Parathyroid adenoma (tissue), 2 donors: ENCODE measurements around the gene FANK1.

Experiments
- H2AFZ ChIP-seq: fragments of 300-600 bp; sonication (generic); one replicate; pipeline ENCODE4 v1.7.0; 2017; ENCODE audit warnings: antibody characterized with exemption, mild to moderate bottlenecking
- H3K27ac ChIP-seq: fragments of 300-600 bp; sonication (generic); one replicate; pipeline ENCODE4 v1.7.0; 2017
- H3K27me3 ChIP-seq: fragments of 300-600 bp; sonication (generic); one replicate; pipeline ENCODE4 v1.7.0; 2017; ENCODE audit warnings: low read length; ENCODE audit not compliant: control insufficient read depth, insufficient read depth
- H3K36me3 ChIP-seq: fragments of 300-600 bp; sonication (generic); one replicate; pipeline ENCODE4 v1.7.0; 2017; ENCODE audit warnings: low read length; ENCODE audit not compliant: control insufficient read depth, insufficient read depth
- H3K4me1 ChIP-seq: fragments of 300-600 bp; sonication (generic); one replicate; pipeline ENCODE4 v1.7.0; 2017; ENCODE audit warnings: control low read depth
- H3K4me2 ChIP-seq: fragments of 300-600 bp; sonication (generic); one replicate; pipeline ENCODE4 v1.7.0; 2017; ENCODE audit warnings: low read length
- H3K4me3 ChIP-seq: fragments of 300-600 bp; sonication (generic); one replicate; pipeline ENCODE4 v1.7.0; 2017; ENCODE audit warnings: low read depth, low read length
- H3K79me2 ChIP-seq: fragments of 300-600 bp; sonication (generic); one replicate; pipeline ENCODE4 v1.7.0; 2017; ENCODE audit warnings: control low read depth
- H3K9ac ChIP-seq: fragments of 300-600 bp; sonication (generic); one replicate; pipeline ENCODE4 v1.7.0; 2017; ENCODE audit warnings: mild to moderate bottlenecking
- H3K9me3 ChIP-seq: fragments of 300-600 bp; sonication (generic); one replicate; pipeline ENCODE4 v1.7.0; 2017; ENCODE audit warnings: low read length; ENCODE audit not compliant: control insufficient read depth
- TF ChIP-seq, protein P1 (sequence below): fragments of 300-600 bp; sonication (generic); IDR thresholded peaks from one replicate; pipeline ENCODE4 v1.7.0; 2017; ENCODE audit warnings: antibody characterized with exemption, mild to moderate bottlenecking
- donor health status: primary hyperparathyroidism.

FANK1 gene

DNA sequence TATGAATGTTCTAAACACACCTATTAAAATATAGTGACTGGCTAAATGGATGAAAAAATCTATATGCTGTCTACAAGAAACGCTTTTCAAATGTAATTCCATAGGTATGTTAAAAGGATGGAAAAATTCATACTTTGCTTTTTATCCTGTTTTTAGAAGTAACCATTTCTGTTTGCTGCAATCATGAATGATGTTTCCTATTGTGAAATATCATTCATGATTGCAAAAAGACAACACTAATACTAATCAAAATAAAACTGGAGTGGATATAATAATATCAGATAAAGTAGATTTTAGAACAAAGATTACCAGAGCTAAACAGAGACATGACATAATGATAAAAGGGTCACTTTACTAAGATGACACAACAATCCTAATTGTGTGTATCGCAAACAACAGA is 138.2 kb downstream of the FANK1 start:
- H3K9me3 ChIP-seq: no peaks in the 10 kb centered on the region
- H3K4me2 ChIP-seq: no peak overlapping the region
- no peaks in the 10 kb centered on the region for H3K4me1 ChIP-seq
- TF ChIP-seq, protein P1, sequence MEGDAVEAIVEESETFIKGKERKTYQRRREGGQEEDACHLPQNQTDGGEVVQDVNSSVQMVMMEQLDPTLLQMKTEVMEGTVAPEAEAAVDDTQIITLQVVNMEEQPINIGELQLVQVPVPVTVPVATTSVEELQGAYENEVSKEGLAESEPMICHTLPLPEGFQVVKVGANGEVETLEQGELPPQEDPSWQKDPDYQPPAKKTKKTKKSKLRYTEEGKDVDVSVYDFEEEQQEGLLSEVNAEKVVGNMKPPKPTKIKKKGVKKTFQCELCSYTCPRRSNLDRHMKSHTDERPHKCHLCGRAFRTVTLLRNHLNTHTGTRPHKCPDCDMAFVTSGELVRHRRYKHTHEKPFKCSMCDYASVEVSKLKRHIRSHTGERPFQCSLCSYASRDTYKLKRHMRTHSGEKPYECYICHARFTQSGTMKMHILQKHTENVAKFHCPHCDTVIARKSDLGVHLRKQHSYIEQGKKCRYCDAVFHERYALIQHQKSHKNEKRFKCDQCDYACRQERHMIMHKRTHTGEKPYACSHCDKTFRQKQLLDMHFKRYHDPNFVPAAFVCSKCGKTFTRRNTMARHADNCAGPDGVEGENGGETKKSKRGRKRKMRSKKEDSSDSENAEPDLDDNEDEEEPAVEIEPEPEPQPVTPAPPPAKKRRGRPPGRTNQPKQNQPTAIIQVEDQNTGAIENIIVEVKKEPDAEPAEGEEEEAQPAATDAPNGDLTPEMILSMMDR: no peak
- H3K4me3 ChIP-seq: no peak overlapping the region
- no peaks in the 10 kb centered on the region for H3K79me2 ChIP-seq
- no peak overlapping the region for H2AFZ ChIP-seq
- H3K9ac ChIP-seq: no peak overlapping the region
- H3K27ac ChIP-seq: no peak overlapping the region
- no peaks in the 10 kb centered on the region for H3K27me3 ChIP-seq
- no peaks in the 10 kb centered on the region for H3K36me3 ChIP-seq

DNA sequence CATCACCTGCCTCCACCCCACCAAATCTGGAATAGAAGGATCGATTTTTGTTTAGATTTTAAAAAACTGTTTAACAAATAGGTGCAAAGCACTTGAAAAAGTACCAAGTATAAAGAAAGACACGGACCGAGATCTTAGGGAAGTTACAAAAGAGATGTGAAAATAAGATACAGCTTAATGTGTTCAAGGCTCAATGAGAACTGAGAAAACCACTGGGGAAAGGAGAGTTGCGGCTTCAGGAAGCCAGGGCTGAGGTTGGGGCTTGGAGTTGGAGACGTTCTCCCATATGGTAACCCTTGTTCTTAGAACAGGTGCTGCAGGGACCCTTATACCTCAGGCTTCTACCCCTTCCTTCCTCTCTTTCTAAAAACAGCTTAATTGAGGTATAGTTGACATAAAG is 140.2 kb downstream of the FANK1 start:
- no peaks in the 10 kb centered on the region for H3K36me3 ChIP-seq
- no peaks in the 10 kb centered on the region for H3K4me1 ChIP-seq
- H3K4me3 ChIP-seq: no peak overlapping the region
- no peak overlapping the region for H3K9ac ChIP-seq
- H2AFZ ChIP-seq: no peak overlapping the region
- no peaks in the 10 kb centered on the region for H3K9me3 ChIP-seq
- no peak overlapping the region for H3K27ac ChIP-seq
- TF ChIP-seq, protein P1: no peak
- no peaks in the 10 kb centered on the region for H3K27me3 ChIP-seq
- H3K79me2 ChIP-seq: no peaks in the 10 kb centered on the region
- no peak overlapping the region for H3K4me2 ChIP-seq

DNA sequence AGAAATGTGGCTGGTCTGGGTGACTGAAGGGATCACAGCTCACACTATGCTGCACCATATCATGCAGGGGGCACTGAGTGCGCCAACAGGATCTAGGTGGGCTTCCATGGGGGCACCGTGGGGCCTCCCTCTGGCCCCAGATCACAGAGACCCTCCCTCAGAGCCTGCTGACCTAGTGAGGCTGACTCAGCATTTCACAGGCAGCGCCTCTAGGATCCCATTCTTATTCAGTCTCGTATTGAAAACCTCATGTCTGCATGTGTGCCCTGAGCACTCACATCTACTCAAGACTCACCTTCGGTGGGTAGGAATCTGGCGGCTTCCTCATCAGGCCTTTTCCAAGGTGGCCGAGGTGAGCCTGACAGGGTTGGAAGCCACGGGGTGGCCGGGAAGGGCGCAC is 141.6 kb downstream of the FANK1 start:
- Histone ChIP-seq H3K4me2 (no peak overlapping the region), H3K27ac (no peak overlapping the region), H2AFZ (no peak overlapping the region), H3K9me3 (no peaks in the 10 kb centered on the region), H3K4me3 (no peak overlapping the region), H3K79me2 (no peaks in the 10 kb centered on the region), H3K27me3 (no peaks in the 10 kb centered on the region), H3K36me3 (no peaks in the 10 kb centered on the region), H3K4me1 (peaks cover 9% of the 10 kb centered on the region), H3K9ac (no peak overlapping the region)
- TF ChIP-seq, protein P1: no peak

DNA sequence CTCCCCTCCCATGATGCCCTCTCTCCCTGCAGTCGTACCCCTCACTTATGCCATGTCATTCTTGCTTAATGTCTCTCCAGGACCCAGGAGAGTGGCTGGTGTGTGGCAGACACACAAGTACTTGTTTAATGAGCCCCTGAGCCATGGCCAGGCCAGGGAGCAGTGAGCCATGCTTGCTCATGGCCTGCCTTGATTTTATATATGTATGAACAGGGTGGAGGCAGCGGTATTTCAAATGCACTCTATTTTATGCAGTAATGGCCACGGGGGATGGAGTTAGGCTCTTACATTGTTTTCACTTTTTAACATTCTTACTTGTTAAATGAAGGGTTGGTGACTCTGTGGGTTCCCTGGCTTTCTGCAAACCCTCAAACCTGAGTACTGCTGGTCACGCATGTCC is 144.8 kb downstream of the FANK1 start:
- Histone ChIP-seq H3K9me3 (no peaks in the 10 kb centered on the region), H3K79me2 (no peaks in the 10 kb centered on the region), H3K27me3 (no peaks in the 10 kb centered on the region), H2AFZ (peak overlapping the region; percentile 82), H3K4me3 (no peak overlapping the region), H3K4me1 (peaks cover 9% of the 10 kb centered on the region), H3K36me3 (no peaks in the 10 kb centered on the region), H3K9ac (no peak overlapping the region), H3K4me2 (no peak overlapping the region), H3K27ac (peak overlapping the region; percentile 43)
- TF ChIP-seq, protein P1: no peak

DNA sequence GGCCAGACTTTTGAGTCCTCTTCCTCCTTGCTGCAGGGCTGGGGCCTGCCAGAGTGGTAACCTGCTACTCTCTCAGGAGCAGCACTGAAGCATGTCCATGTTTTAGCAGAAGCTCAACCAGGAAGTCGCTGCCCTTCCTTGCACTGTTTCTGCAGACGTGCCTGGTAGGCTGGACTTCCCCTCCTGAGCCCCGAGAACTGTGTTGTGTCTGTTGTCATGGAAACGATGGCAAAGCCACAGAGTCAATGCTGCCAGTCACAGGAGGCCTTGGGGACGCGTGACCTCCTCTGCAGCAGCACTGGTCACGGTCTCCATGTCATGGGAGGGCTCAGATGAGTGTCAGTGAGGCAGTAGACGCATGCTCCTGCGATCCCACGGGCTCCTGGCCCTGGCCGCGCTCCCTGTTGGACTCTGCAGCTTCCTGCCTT is 145.5 kb downstream of the FANK1 start:
- Histone ChIP-seq H3K36me3 (no peaks in the 10 kb centered on the region), H2AFZ (peak overlapping the region; percentile 82), H3K79me2 (no peaks in the 10 kb centered on the region), H3K4me1 (peaks cover 9% of the 10 kb centered on the region), H3K9ac (no peak overlapping the region), H3K27ac (peak overlapping the region; percentile 43), H3K9me3 (no peaks in the 10 kb centered on the region), H3K27me3 (no peaks in the 10 kb centered on the region), H3K4me3 (no peak overlapping the region), H3K4me2 (peak overlapping the region; percentile 29)
- TF ChIP-seq, protein P1: no peak
